Measurements from ENCODE around the gene BID. TPM values are rescaled to one million over a fixed set of nuclear protein-coding genes. Genes with fewer than 3 reads are reported as not detected.

BID gene
- total and polyA plus RNA-seq, 2 of the 8 experiments (the other 6 are each of a cell fraction or from before 2014, with no cell fraction given) = 39.3 to 114 TPM

- TF ChIP-seq, protein P1, sequence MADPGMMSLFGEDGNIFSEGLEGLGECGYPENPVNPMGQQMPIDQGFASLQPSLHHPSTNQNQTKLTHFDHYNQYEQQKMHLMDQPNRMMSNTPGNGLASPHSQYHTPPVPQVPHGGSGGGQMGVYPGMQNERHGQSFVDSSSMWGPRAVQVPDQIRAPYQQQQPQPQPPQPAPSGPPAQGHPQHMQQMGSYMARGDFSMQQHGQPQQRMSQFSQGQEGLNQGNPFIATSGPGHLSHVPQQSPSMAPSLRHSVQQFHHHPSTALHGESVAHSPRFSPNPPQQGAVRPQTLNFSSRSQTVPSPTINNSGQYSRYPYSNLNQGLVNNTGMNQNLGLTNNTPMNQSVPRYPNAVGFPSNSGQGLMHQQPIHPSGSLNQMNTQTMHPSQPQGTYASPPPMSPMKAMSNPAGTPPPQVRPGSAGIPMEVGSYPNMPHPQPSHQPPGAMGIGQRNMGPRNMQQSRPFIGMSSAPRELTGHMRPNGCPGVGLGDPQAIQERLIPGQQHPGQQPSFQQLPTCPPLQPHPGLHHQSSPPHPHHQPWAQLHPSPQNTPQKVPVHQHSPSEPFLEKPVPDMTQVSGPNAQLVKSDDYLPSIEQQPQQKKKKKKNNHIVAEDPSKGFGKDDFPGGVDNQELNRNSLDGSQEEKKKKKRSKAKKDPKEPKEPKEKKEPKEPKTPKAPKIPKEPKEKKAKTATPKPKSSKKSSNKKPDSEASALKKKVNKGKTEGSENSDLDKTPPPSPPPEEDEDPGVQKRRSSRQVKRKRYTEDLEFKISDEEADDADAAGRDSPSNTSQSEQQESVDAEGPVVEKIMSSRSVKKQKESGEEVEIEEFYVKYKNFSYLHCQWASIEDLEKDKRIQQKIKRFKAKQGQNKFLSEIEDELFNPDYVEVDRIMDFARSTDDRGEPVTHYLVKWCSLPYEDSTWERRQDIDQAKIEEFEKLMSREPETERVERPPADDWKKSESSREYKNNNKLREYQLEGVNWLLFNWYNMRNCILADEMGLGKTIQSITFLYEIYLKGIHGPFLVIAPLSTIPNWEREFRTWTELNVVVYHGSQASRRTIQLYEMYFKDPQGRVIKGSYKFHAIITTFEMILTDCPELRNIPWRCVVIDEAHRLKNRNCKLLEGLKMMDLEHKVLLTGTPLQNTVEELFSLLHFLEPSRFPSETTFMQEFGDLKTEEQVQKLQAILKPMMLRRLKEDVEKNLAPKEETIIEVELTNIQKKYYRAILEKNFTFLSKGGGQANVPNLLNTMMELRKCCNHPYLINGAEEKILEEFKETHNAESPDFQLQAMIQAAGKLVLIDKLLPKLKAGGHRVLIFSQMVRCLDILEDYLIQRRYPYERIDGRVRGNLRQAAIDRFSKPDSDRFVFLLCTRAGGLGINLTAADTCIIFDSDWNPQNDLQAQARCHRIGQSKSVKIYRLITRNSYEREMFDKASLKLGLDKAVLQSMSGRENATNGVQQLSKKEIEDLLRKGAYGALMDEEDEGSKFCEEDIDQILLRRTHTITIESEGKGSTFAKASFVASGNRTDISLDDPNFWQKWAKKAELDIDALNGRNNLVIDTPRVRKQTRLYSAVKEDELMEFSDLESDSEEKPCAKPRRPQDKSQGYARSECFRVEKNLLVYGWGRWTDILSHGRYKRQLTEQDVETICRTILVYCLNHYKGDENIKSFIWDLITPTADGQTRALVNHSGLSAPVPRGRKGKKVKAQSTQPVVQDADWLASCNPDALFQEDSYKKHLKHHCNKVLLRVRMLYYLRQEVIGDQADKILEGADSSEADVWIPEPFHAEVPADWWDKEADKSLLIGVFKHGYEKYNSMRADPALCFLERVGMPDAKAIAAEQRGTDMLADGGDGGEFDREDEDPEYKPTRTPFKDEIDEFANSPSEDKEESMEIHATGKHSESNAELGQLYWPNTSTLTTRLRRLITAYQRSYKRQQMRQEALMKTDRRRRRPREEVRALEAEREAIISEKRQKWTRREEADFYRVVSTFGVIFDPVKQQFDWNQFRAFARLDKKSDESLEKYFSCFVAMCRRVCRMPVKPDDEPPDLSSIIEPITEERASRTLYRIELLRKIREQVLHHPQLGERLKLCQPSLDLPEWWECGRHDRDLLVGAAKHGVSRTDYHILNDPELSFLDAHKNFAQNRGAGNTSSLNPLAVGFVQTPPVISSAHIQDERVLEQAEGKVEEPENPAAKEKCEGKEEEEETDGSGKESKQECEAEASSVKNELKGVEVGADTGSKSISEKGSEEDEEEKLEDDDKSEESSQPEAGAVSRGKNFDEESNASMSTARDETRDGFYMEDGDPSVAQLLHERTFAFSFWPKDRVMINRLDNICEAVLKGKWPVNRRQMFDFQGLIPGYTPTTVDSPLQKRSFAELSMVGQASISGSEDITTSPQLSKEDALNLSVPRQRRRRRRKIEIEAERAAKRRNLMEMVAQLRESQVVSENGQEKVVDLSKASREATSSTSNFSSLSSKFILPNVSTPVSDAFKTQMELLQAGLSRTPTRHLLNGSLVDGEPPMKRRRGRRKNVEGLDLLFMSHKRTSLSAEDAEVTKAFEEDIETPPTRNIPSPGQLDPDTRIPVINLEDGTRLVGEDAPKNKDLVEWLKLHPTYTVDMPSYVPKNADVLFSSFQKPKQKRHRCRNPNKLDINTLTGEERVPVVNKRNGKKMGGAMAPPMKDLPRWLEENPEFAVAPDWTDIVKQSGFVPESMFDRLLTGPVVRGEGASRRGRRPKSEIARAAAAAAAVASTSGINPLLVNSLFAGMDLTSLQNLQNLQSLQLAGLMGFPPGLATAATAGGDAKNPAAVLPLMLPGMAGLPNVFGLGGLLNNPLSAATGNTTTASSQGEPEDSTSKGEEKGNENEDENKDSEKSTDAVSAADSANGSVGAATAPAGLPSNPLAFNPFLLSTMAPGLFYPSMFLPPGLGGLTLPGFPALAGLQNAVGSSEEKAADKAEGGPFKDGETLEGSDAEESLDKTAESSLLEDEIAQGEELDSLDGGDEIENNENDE (IDR thresholded peaks at IDR 0.05; ENCODE audit: insufficient replicate concordance, low read length) = no peak
- TF ChIP-seq RNF2 (IDR thresholded peaks at IDR 0.05; ENCODE audit: borderline replicate concordance, low read depth, low read length, missing control alignments, poor library complexity, severe bottlenecking) (no peak), NRF1 (IDR thresholded peaks at IDR 0.05; ENCODE audit: low read depth, low read length) (no peak), HDAC6 (IDR thresholded peaks at IDR 0.05; ENCODE audit: low read depth, low read length) (no peak), YY1 (IDR thresholded peaks at IDR 0.05; ENCODE audit: low read depth, low read length) (no peak), E2F6 (IDR thresholded peaks at IDR 0.05) (no peak), SIN3A (conservative IDR thresholded peaks at IDR 0.05 in 1 of 2, IDR thresholded peaks at IDR 0.05 in 1 of 2; ENCODE audit: low read depth in 1 of 2, low read length in 2 of 2) (no peak)
These were observed 21.6 kb upstream of the BID start (continued) for GRCh38 chr22:17795661-17796548.
